HEK293 (cell line): ENCODE measurements around the gene TMEM151B.
"Not testable (repeated sequence)": the region's sequence is repeated elsewhere in the genome, so short reads cannot be mapped to it uniquely, and the experiment has no call there.

Experiments used
- CTCF ChIA-PET: fragments of 350-600 bp; formaldehyde crosslinking; extraction: SDS; loops from one replicate; lab custom pipeline; 2021; ENCODE audit warnings: antibody characterized with exemption; lab: Yijun Ruan, JAX
- POLR2A ChIA-PET: fragments of 300-600 bp; formaldehyde crosslinking; extraction: SDS; loops from one replicate; lab custom pipeline; 2020; ENCODE audit warnings: antibody characterized with exemption, inconsistent platforms; lab: Yijun Ruan, JAX
- H3K27ac ChIP-seq: fragments of 200-500 bp; sonication (Bioruptor generic); 2 replicates; pipeline ENCODE4 v1.5.1; 2014; ENCODE audit warnings: low read depth, low read length, control low read depth, inconsistent platforms; ENCODE audit errors: extremely low read depth
- H3K36me3 ChIP-seq, 2 experiments: fragments of 200-500 bp in 1 of 2; sonication (Bioruptor generic) in 1 of 2; 1 replicate in 1 of 2; 2 replicates in 1 of 2; pipeline ENCODE4 v1.5.1; 2014 to 2017; ENCODE audit warnings: inconsistent platforms in 2 of 2, low read length in 2 of 2; ENCODE audit not compliant: control insufficient read depth in 2 of 2, insufficient read depth in 1 of 2
- H3K4me1 ChIP-seq: fragments of 200-500 bp; sonication (Bioruptor generic); 2 replicates; pipeline ENCODE4 v1.5.1; 2014; ENCODE audit warnings: mild to moderate bottlenecking, low read length, inconsistent platforms; ENCODE audit not compliant: control insufficient read depth, insufficient read depth
- H3K4me3 ChIP-seq: 2 replicates; pipeline ENCODE4 v1.5.1; 2011; ENCODE audit warnings: low read depth, mild to moderate bottlenecking, control low read depth, low read length, moderate library complexity
- H3K9me3 ChIP-seq: fragments of 200-500 bp; sonication (Bioruptor generic); 2 replicates; pipeline ENCODE4 v1.5.1; 2014; ENCODE audit warnings: low read depth, low read length, inconsistent platforms; ENCODE audit not compliant: control insufficient read depth, insufficient read depth
- AEBP2 ChIP-seq: fragments of 450-650 bp; formaldehyde crosslinking; IDR thresholded peaks from 2 replicates; pipeline ENCODE4 v1.5.1; 2016; ENCODE audit warnings: missing biosample characterization, missing genetic modification characterization, borderline replicate concordance
- KLF1 ChIP-seq: fragments of 450-650 bp; formaldehyde crosslinking; IDR thresholded peaks from 2 replicates; pipeline ENCODE4 v1.5.1; 2016; ENCODE audit warnings: missing biosample characterization, missing genetic modification characterization
- ZBTB10 ChIP-seq: fragments of 450-650 bp; formaldehyde crosslinking; IDR thresholded peaks from 2 replicates; pipeline ENCODE4 v1.5.1; 2016; ENCODE audit warnings: missing biosample characterization, missing genetic modification characterization
- ZBTB7A ChIP-seq: fragments of 450-650 bp; formaldehyde crosslinking; IDR thresholded peaks from 2 replicates; pipeline ENCODE4 v1.5.1; 2016; ENCODE audit warnings: low read depth, missing biosample characterization, missing genetic modification characterization
- ZNF138 ChIP-seq: fragments of 450-650 bp; formaldehyde crosslinking; IDR thresholded peaks from 2 replicates; pipeline ENCODE4 v1.5.1; 2016; ENCODE audit warnings: missing biosample characterization, missing genetic modification characterization, borderline replicate concordance
- ZNF16 ChIP-seq: fragments of 450-650 bp; formaldehyde crosslinking; IDR thresholded peaks from 2 replicates; pipeline ENCODE4 v1.5.1; 2016; ENCODE audit warnings: low read depth, missing biosample characterization, missing genetic modification characterization
- ZNF26 ChIP-seq: fragments of 450-650 bp; formaldehyde crosslinking; IDR thresholded peaks from 2 replicates; pipeline ENCODE4 v1.5.1; 2016; ENCODE audit warnings: missing biosample characterization, missing genetic modification characterization
- ZNF426 ChIP-seq: fragments of 450-650 bp; formaldehyde crosslinking; IDR thresholded peaks from 2 replicates; pipeline ENCODE4 v1.5.1; 2017; ENCODE audit warnings: missing biosample characterization, missing genetic modification characterization, mild to moderate bottlenecking, inconsistent platforms, moderate library complexity
- ZNF514 ChIP-seq: fragments of 450-650 bp; formaldehyde crosslinking; IDR thresholded peaks from 2 replicates; pipeline ENCODE4 v1.5.1; 2016; ENCODE audit warnings: missing biosample characterization, missing genetic modification characterization
- ZNF518A ChIP-seq: fragments of 450-650 bp; formaldehyde crosslinking; conservative IDR thresholded peaks from 2 replicates; pipeline ENCODE4 v1.5.1; 2016; ENCODE audit warnings: low read depth, missing biosample characterization, missing genetic modification characterization
- ZNF544 ChIP-seq: fragments of 450-650 bp; formaldehyde crosslinking; IDR thresholded peaks from 2 replicates; pipeline ENCODE4 v1.5.0; 2017; ENCODE audit warnings: missing biosample characterization, missing genetic modification characterization
- ZNF670 ChIP-seq: fragments of 450-650 bp; formaldehyde crosslinking; IDR thresholded peaks from 2 replicates; pipeline ENCODE4 v1.5.1; 2016; ENCODE audit warnings: missing biosample characterization, missing genetic modification characterization, low read depth
- ZNF701 ChIP-seq: fragments of 450-650 bp; formaldehyde crosslinking; IDR thresholded peaks from 2 replicates; pipeline ENCODE4 v1.5.1; 2016; ENCODE audit warnings: missing biosample characterization, missing genetic modification characterization
- ZSCAN30 ChIP-seq: fragments of 450-650 bp; IDR thresholded peaks from 2 replicates; pipeline ENCODE4 v1.5.1; 2018; ENCODE audit warnings: missing biosample characterization, mild to moderate bottlenecking, missing genetic modification characterization, moderate library complexity
- ZXDB ChIP-seq: fragments of 450-650 bp; formaldehyde crosslinking; IDR thresholded peaks from 2 replicates; pipeline ENCODE4 v1.5.1; 2016; ENCODE audit warnings: missing biosample characterization, missing genetic modification characterization

The TMEM151B gene

GRCh38 chr6:44317136-44317631, 46.9 kb downstream of the TMEM151B start:
- CTCF ChIA-PET = interaction anchor here (1.9 kb wide), 1 partner anchor 22 kb away, joined by 8 read pairs; no protein-coding TSS in a partner anchor
- H3K9me3 ChIP-seq = not testable (repeated sequence)

GRCh38 chr6:44321210-44321609, 51.0 kb downstream of the TMEM151B start:
- Histone ChIP-seq H3K27ac (no peak overlapping the region), H3K4me1 (no peaks in the 10 kb centered on the region), H3K4me3 (no peak overlapping the region), H3K36me3 (no peaks in the 10 kb centered on the region), H3K9me3 (no peaks in the 10 kb centered on the region)
- TF ChIP-seq ZNF16 (tag by site-specific recombination) (no peak), ZNF518A (no peak), ZNF426 (tag by site-specific recombination) (no peak), AEBP2 (tag by site-specific recombination) (no peak), ZSCAN30 (no peak)
- ChIA-PET CTCF (interaction anchor here (1.2 kb wide), 1 partner anchor 53 kb away, joined by 3 read pairs; no protein-coding TSS in a partner anchor), POLR2A (interaction anchor here (0.6 kb wide), 1 partner anchor 17 kb away, joined by 3 read pairs; no protein-coding TSS in a partner anchor)

More at GRCh38 chr6:44317136-44317631, 46.9 kb downstream of the TMEM151B start:
- H3K27ac ChIP-seq, H3K4me3 ChIP-seq, H3K36me3 ChIP-seq, POLR2A ChIA-PET, H3K4me1 ChIP-seq: not testable (repeated sequence)
- 0 out of 2 replicates have a peak, but pooled peaks have one; percentile 24 for TF ChIP-seq KLF1 (tag by site-specific recombination)

- ChIA-PET CTCF (interaction anchor here (0.6 to 1.4 kb wide), 4 partner anchors 11 to 58 kb away, joined by 3 to 6 read pairs (median 4); no protein-coding TSS in a partner anchor), POLR2A (no interaction called here)
- no peak for TF ChIP-seq ZXDB
- TF ChIP-seq ZNF701 (tag by site-specific recombination) = no peak
- no peak for TF ChIP-seq ZBTB10 (tag by site-specific recombination)
- no peak for TF ChIP-seq ZNF514 (tag by site-specific recombination)
- TF ChIP-seq ZNF138 (tag by site-specific recombination) = no peak
- TF ChIP-seq ZBTB7A = no peak
- no peak for TF ChIP-seq ZNF544 (tag by site-specific recombination)
- TF ChIP-seq ZNF26 (tag by site-specific recombination) = no peak
- TF ChIP-seq ZNF670 (tag by site-specific recombination) = no peak
- TF ChIP-seq ZNF426 (tag by site-specific recombination) = no peak
These were observed 56.8 kb downstream of the TMEM151B start for GRCh38 chr6:44327096-44327495.

More at GRCh38 chr6:44327096-44327495, 56.8 kb downstream of the TMEM151B start:
- H3K4me1 ChIP-seq = no peaks in the 10 kb centered on the region
- no peak overlapping the region for H3K4me3 ChIP-seq
- H3K36me3 ChIP-seq = no peaks in the 10 kb centered on the region
- no peak overlapping the region for H3K27ac ChIP-seq
- no peaks in the 10 kb centered on the region for H3K9me3 ChIP-seq
